ENCODE measurements around the gene MTAP. TPM values are rescaled to one million over a fixed set of nuclear protein-coding genes. Genes with fewer than 3 reads are reported as not detected.
A peak's percentile ranks its signal among the peaks of the same experiment; 100 is the strongest.

The MTAP gene
- total RNA-seq, 4 donors from 2014 or later = 23.2 to 31.4 (median 29.1) TPM

- H3K36me3 ChIP-seq = peaks cover 0 to 48% of the 10 kb centered on the region in 2 donors
- H3K27ac ChIP-seq = peak overlapping the region in 2 of 4 donors; percentile 12 to 21
- no peaks in the 10 kb centered on the region for H3K9me3 ChIP-seq
- ATAC-seq = peak; percentile 67
- no peak for TF ChIP-seq EP300 (IDR thresholded peaks at IDR 0.05)
- TF ChIP-seq CTCF (IDR thresholded peaks at IDR 0.05) = peak; percentile 74 to 83 (median 78)
- H3K4me1 ChIP-seq = peaks cover 0 to 44% (median 4%) of the 10 kb centered on the region in 3 donors
- 0 to 17% methylated on average over 1 to 2 of the region's 5 CpGs for WGBS, 2 donors (ENCODE audit: low coverage in 1 of 2)
- H3K27me3 ChIP-seq = no peaks in the 10 kb centered on the region
- H3K4me3 ChIP-seq = no peak overlapping the region
Observed at GRCh38 chr9:21812946-21813568, 10.6 kb downstream of the MTAP start.

GRCh38 chr9:21813575-21814473 lies 11.4 kb downstream of the MTAP start:
- ATAC-seq = no peak
- no peak overlapping the region for H3K4me3 ChIP-seq
- H3K9me3 ChIP-seq = no peaks in the 10 kb centered on the region
- peaks cover 0 to 44% (median 4%) of the 10 kb centered on the region in 3 donors for H3K4me1 ChIP-seq
- WGBS, 2 donors (ENCODE audit: low coverage in 1 of 2) = 51 to 57% methylated on average over 6 to 7 of the region's 8 CpGs
- peak; percentile 65 to 84 (median 77) for TF ChIP-seq CTCF (IDR thresholded peaks at IDR 0.05)
- no peak for TF ChIP-seq POLR2A (IDR thresholded peaks at IDR 0.05)
- TF ChIP-seq EP300 (IDR thresholded peaks at IDR 0.05) = no peak
- TF ChIP-seq POLR2AphosphoS5 (IDR thresholded peaks at IDR 0.05) = no peak
- H3K27ac ChIP-seq = peak overlapping the region in 1 of 4 donors; percentile 5
- H3K27me3 ChIP-seq = no peaks in the 10 kb centered on the region
- peaks cover 0 to 52% of the 10 kb centered on the region in 2 donors for H3K36me3 ChIP-seq

GRCh38 chr9:21815643-21816042 lies 13.2 kb downstream of the MTAP start:
- no peak for ATAC-seq
- WGBS, 2 donors (ENCODE audit: low coverage in 1 of 2) = 88 to 98% methylated on average over 3 of the region's 3 CpGs
- TF ChIP-seq CTCF (IDR thresholded peaks at IDR 0.05) (no peak), POLR2AphosphoS5 (IDR thresholded peaks at IDR 0.05) (no peak), POLR2A (IDR thresholded peaks at IDR 0.05) (no peak), EP300 (IDR thresholded peaks at IDR 0.05) (no peak)
- Histone ChIP-seq H3K4me1 (peaks cover 0 to 31% (median 3%) of the 10 kb centered on the region in 3 donors), H3K36me3 (peaks cover 0 to 63% of the 10 kb centered on the region in 2 donors), H3K4me3 (no peak overlapping the region), H3K9me3 (no peaks in the 10 kb centered on the region), H3K27me3 (no peaks in the 10 kb centered on the region), H3K27ac (no peak overlapping the region)

GRCh38 chr9:21817176-21817575 lies 14.7 kb downstream of the MTAP start:
- Histone ChIP-seq H3K36me3 (peaks cover 0 to 57% of the 10 kb centered on the region in 2 donors), H3K27ac (no peak overlapping the region), H3K27me3 (no peaks in the 10 kb centered on the region), H3K9me3 (no peaks in the 10 kb centered on the region), H3K4me1 (peaks cover 0 to 25% (median 0%) of the 10 kb centered on the region in 3 donors), H3K4me3 (no peak overlapping the region)
- 90% methylated on average over 2 of the region's 3 CpGs; no CpG with 5 or more reads in 1 of the 2 donors for WGBS, 2 donors (ENCODE audit: low coverage in 1 of 2)
- no peak for TF ChIP-seq CTCF (IDR thresholded peaks at IDR 0.05)
- no peak for TF ChIP-seq EP300 (IDR thresholded peaks at IDR 0.05)
- no peak for TF ChIP-seq POLR2AphosphoS5 (IDR thresholded peaks at IDR 0.05)
- no peak for TF ChIP-seq POLR2A (IDR thresholded peaks at IDR 0.05)
- ATAC-seq = peak; percentile 51
